IgD-negative memory B cell (primary cell): Measurements from ENCODE around the gene BCAT1. TPM values are rescaled to one million over a fixed set of nuclear protein-coding genes. Genes with fewer than 3 reads are reported as not detected.
A peak's percentile ranks its signal among the peaks of the same experiment; 100 is the strongest.

ENCODE experiments used
- H3K27ac Mint-ChIP-seq, 3 donors: one replicate each; pipeline ENCODE4 v1.8.0; 2020 to 2022; ENCODE audit warnings: mild to moderate bottlenecking in 3 of 3, mixed read lengths in 3 of 3, moderate library complexity in 1 of 3
- H3K27me3 Mint-ChIP-seq: one replicate; pipeline ENCODE4 v1.8.0; 2021; ENCODE audit warnings: mixed read lengths
- H3K36me3 Mint-ChIP-seq: one replicate; pipeline ENCODE4 v1.8.0; 2020; ENCODE audit warnings: mild to moderate bottlenecking, mixed read lengths
- H3K4me1 Mint-ChIP-seq, 3 donors: one replicate each; pipeline ENCODE4 v1.8.0; 2020 to 2022; ENCODE audit warnings: mixed read lengths in 3 of 3, mild to moderate bottlenecking in 1 of 3
- H3K4me3 Mint-ChIP-seq, 4 donors: one replicate each; pipeline ENCODE4 v1.8.0; 2020 to 2022; ENCODE audit warnings: mild to moderate bottlenecking in 4 of 4, mixed read lengths in 4 of 4, moderate library complexity in 3 of 4
- H3K9me3 Mint-ChIP-seq, 3 donors: one replicate each; pipeline ENCODE4 v1.8.0; 2020 to 2021; ENCODE audit warnings: mixed read lengths in 3 of 3, mild to moderate bottlenecking in 1 of 3
- polyA plus RNA-seq: library from polyadenylated mRNA; unstranded; fragments of 300-500 nt; fragmentation: Illumina TruSeq; gene quantifications from one replicate; pipeline ENCODE4 v1.2.3, GENCODE V29; 2021

BCAT1 gene, protein sequence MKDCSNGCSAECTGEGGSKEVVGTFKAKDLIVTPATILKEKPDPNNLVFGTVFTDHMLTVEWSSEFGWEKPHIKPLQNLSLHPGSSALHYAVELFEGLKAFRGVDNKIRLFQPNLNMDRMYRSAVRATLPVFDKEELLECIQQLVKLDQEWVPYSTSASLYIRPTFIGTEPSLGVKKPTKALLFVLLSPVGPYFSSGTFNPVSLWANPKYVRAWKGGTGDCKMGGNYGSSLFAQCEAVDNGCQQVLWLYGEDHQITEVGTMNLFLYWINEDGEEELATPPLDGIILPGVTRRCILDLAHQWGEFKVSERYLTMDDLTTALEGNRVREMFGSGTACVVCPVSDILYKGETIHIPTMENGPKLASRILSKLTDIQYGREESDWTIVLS
- 11.5 TPM for polyA plus RNA-seq

GRCh38 chr12:24948757-24949722 is at the start of gene BCAT1:
TSS of gene BCAT1 (minus strand) at chr12:24949101. CDS start at chr12:24948932, 169 bp downstream.
- H3K36me3 Mint-ChIP-seq, result no peaks in the 10 kb centered on the region
- peaks cover 42 to 63% (median 48%) of the 10 kb centered on the region in 3 donors for H3K4me1 Mint-ChIP-seq
- peaks cover 39% of the 10 kb centered on the region for H3K27me3 Mint-ChIP-seq
- peak within 1 kb of the TSS; percentile 91 to 99 (median 95) for H3K4me3 Mint-ChIP-seq
- peak within 1 kb of the TSS; percentile 74 to 85 (median 83) for H3K27ac Mint-ChIP-seq
- no peaks in the 10 kb centered on the region for H3K9me3 Mint-ChIP-seq

DNA sequence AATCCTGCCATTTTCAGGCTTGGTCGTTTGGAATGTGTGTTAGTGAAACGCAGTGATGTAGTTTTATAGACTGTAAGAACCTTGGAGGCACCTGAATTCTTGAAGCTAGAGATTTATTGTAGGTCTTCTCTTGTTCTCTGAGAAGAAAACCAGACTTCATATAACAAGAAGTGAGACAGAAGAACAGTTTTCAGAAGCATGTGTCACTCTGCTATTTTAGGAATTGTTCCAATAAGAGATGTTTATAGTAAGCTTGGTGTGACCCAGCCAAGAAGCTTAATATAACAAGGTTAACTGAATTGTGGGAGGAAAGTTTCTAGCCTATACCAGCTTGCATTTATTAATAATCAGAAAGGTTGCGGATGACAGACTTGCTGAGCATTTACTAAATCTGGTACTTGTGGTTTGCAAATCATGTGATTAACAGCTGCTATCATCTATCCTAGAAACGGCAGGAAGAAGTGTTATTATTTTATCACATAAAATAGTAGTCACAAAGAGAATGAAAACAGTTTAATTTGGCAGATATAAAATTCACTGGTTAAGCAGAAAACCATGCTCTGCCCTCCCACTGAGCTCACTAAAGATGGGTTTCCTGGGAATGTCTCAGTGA is 49.2 kb upstream of the BCAT1 start:
- peak overlapping the region; percentile 14 to 94 (median 86) for H3K27ac Mint-ChIP-seq
- peaks cover 41 to 58% (median 51%) of the 10 kb centered on the region in 3 donors for H3K4me1 Mint-ChIP-seq

DNA sequence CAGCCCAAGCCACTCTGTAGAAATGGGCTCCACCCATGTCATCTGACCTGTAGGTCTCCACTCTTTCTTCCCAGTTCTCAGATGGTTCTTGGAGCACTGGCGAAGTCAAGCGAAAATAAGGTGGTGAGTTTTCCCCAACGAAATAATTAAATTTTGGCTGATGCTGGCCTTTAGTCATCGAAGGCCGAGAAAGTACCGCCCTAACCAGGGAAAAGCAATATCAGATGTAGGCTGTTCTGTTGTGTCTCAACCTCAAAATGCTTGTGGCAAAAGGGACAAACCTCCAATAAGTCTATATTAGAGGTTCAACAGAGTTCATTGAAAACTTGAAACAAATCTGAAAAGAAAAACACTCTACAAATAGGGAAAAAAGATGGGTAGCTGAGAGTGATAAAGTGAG is 48.6 kb upstream of the BCAT1 start:
- no peaks in the 10 kb centered on the region for H3K36me3 Mint-ChIP-seq
- H3K27ac Mint-ChIP-seq, result peak overlapping the region; percentile 14 to 94 (median 86)
- no peaks in the 10 kb centered on the region for H3K9me3 Mint-ChIP-seq
- H3K4me1 Mint-ChIP-seq, result peaks cover 41 to 58% (median 51%) of the 10 kb centered on the region in 3 donors
- peaks cover 1% of the 10 kb centered on the region for H3K27me3 Mint-ChIP-seq
- H3K4me3 Mint-ChIP-seq, result peak overlapping the region; percentile 69 to 94 (median 82)

More for the DNA sequence above, 49.2 kb upstream of the BCAT1 start:
- Mint-ChIP-seq H3K4me3 (peak overlapping the region; percentile 69 to 94 (median 82)), H3K9me3 (no peaks in the 10 kb centered on the region), H3K27me3 (peaks cover 1% of the 10 kb centered on the region), H3K36me3 (no peaks in the 10 kb centered on the region)

- peaks cover 41 to 58% (median 51%) of the 10 kb centered on the region in 3 donors for H3K4me1 Mint-ChIP-seq
- no peaks in the 10 kb centered on the region for H3K36me3 Mint-ChIP-seq
- peak overlapping the region; percentile 72 to 88 (median 78) for H3K4me3 Mint-ChIP-seq
- peaks cover 1% of the 10 kb centered on the region for H3K27me3 Mint-ChIP-seq
- peak overlapping the region; percentile 60 to 86 (median 78) for H3K27ac Mint-ChIP-seq
- no peaks in the 10 kb centered on the region for H3K9me3 Mint-ChIP-seq
Measured at GRCh38 chr12:24996820-24997219, 47.9 kb upstream of the BCAT1 start.

DNA sequence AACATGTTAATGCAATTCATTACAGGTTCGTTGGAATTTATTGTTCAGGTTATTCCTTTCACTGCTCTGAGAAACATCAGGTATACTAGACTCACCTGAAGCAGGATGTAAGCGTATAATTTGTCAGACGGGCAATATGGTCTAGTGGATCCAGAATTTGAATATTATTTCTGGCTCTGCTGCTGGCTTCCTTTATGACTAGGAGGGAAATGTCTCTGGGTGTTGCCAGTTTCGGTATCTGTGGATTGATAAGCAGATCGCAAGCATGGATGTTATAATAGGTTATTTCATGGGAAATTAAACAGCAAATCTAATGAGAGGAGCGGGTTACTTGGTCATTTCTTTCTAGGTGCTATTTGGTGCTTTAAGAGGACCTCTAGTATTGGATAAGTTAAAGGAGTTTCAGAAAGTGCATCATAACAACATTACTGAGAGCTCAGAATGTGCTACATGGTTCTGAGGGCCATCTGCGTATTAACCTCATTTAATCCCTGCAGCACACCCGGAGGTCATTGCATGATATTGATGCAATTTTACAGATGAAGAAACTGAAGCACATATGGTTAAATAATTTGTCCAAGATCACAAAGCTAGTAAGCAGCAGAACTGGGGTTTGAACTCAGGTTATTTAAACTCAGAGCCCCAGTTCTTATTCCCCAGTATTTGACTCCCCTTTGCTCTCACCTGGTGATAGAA is 47.3 kb upstream of the BCAT1 start:
- H3K27me3 Mint-ChIP-seq, result no peaks in the 10 kb centered on the region
- peak overlapping the region; percentile 60 to 74 (median 67) for H3K27ac Mint-ChIP-seq
- no peaks in the 10 kb centered on the region for H3K36me3 Mint-ChIP-seq
- H3K4me1 Mint-ChIP-seq, result peaks cover 43 to 58% (median 54%) of the 10 kb centered on the region in 3 donors
- no peaks in the 10 kb centered on the region for H3K9me3 Mint-ChIP-seq
- peak overlapping the region; percentile 62 to 80 (median 75) for H3K4me3 Mint-ChIP-seq

DNA sequence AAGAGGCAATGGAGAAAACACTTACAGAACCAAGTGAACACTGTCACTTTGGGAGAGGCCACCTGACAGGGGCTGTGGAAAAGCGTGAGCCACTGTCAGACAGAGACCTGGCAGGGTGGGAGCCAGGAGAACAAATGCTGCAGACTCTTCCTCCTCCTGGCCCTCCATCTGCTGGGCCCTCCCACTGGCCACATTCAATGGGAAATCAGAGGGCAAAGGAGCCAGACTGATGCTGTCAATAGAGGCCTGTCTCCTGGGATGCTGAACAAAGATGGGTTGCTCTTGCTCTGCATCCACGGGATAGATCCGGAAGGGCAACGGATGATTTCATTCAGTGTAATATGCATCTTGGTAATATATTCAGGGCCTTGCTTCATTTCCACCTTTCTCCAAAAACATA is 44.9 kb upstream of the BCAT1 start:
- Mint-ChIP-seq H3K4me3 (peak overlapping the region in 2 of 4 donors; percentile 30 to 80), H3K9me3 (no peaks in the 10 kb centered on the region), H3K27me3 (no peaks in the 10 kb centered on the region), H3K4me1 (peaks cover 34 to 41% (median 40%) of the 10 kb centered on the region in 3 donors), H3K27ac (no peak overlapping the region), H3K36me3 (no peaks in the 10 kb centered on the region)

DNA sequence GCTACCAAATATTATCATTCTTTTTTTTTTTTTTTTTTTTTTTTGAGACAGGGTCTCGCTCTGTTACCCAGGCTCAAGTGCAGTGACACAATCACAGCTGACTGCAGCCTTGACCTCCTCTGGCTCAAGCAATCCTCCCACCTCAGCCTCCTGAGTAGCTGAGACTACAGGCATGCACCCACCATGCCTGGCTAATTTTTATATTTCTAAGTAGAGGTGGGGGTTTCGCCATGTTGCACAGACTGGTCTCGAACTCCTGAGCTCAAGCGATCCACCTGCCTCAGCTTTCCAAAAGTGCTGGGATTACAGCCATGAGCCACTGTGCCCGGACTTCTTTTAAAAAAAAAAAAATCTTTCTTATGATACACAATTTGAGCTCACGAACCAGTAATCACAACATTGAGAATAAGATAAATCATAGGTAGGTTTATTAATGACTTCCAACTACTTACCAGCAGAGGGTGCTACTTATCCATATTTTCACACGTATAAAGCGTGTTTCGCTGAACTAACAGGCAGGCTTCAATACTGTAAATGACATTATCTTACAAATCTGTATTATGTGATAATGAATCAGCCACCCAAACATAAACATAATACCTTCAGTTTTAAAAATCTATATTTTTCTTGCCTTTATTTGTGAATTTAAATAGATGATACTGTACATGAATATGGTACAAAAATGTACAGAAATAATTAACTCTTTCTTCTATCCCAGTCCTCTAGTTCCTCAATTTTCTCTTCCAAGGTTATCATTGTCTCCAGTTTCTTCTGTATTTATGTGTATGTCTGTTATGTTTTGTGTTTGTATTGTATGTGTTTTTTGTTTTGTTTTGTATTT is 42.5 kb upstream of the BCAT1 start:
- Mint-ChIP-seq H3K27me3 (no peaks in the 10 kb centered on the region), H3K4me3 (peak overlapping the region in 2 of 4 donors; percentile 46 to 61), H3K27ac (no peak overlapping the region), H3K36me3 (no peaks in the 10 kb centered on the region), H3K9me3 (no peaks in the 10 kb centered on the region), H3K4me1 (peaks cover 18 to 24% (median 19%) of the 10 kb centered on the region in 3 donors)

- Mint-ChIP-seq H3K4me3 (no peak overlapping the region), H3K9me3 (peaks cover 0 to 1% (median 0%) of the 10 kb centered on the region in 3 donors), H3K27me3 (no peaks in the 10 kb centered on the region), H3K4me1 (peaks cover 7 to 11% (median 7%) of the 10 kb centered on the region in 3 donors), H3K36me3 (no peaks in the 10 kb centered on the region), H3K27ac (no peak overlapping the region)
Measured at GRCh38 chr12:24989216-24989615, 40.3 kb upstream of the BCAT1 start.

GRCh38 chr12:24982250-24982649 is 33.3 kb upstream of the BCAT1 start:
- Mint-ChIP-seq H3K36me3 (no peaks in the 10 kb centered on the region), H3K27me3 (no peaks in the 10 kb centered on the region), H3K9me3 (peaks cover 6 to 14% (median 10%) of the 10 kb centered on the region in 3 donors), H3K4me3 (no peak overlapping the region), H3K4me1 (peaks cover 0 to 5% (median 2%) of the 10 kb centered on the region in 3 donors), H3K27ac (no peak overlapping the region)

DNA sequence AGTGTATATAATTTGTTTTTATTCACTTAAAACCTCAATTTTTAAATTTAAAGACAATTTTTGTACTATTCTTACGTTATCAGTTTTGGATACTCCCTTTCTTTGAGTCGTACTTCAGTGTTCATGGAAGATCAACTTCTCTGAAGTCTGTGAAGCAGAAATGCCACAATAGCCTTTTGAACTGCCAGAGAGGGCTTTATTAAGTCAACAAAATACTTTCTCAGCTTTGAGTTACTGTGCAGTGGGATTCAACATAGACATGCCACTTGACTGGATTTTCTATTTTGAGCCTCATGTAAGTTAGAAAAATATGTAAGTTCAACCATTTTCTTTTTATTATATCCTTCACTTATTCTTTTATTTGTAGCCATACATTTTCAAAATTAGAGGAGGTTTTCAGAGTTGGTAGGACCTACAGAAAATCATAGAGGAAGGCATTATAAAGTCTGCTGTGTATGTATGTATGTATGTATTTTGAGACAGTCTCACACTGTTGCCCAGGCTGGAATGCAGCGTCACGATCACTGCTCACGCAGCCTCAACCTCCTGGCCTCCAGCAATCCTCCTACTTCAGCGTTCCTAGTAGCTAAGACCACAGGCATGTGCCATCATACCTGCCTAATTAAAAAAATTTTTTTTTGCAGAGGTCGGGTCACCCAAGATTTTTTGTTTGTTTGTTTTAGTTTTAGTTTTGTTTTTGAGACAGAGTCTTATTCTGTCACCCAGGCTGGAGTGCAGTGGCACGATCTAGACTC is 31.3 kb upstream of the BCAT1 start:
- no peak overlapping the region for H3K27ac Mint-ChIP-seq
- H3K27me3 Mint-ChIP-seq, result no peaks in the 10 kb centered on the region
- H3K9me3 Mint-ChIP-seq, result peaks cover 6 to 14% (median 10%) of the 10 kb centered on the region in 3 donors
- H3K4me3 Mint-ChIP-seq, result no peak overlapping the region
- H3K4me1 Mint-ChIP-seq, result peaks cover 0 to 6% (median 5%) of the 10 kb centered on the region in 3 donors
- no peaks in the 10 kb centered on the region for H3K36me3 Mint-ChIP-seq

DNA sequence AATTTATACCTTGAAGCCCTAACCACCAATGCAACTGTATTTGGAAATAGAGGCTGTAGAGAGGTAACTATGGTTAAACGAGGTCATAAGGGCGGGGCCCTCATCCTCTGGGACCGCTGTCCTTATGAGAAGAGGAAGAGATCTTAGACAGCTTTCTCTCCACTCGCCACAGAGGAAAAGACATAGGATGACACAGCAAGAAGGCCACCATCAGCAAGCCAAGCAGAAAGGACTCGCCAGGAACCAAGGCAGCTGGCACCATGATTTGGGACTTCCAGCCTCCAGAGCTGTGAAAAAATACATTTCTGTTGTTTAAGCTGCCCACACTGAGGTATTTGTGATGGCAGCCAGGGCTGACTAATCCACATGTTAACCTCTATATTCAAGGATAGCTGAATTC is 30.4 kb upstream of the BCAT1 start:
- Mint-ChIP-seq H3K27me3 (no peaks in the 10 kb centered on the region), H3K4me3 (no peak overlapping the region), H3K9me3 (peaks cover 6 to 14% (median 10%) of the 10 kb centered on the region in 3 donors), H3K36me3 (no peaks in the 10 kb centered on the region), H3K27ac (no peak overlapping the region), H3K4me1 (peaks cover 0 to 6% (median 5%) of the 10 kb centered on the region in 3 donors)

DNA sequence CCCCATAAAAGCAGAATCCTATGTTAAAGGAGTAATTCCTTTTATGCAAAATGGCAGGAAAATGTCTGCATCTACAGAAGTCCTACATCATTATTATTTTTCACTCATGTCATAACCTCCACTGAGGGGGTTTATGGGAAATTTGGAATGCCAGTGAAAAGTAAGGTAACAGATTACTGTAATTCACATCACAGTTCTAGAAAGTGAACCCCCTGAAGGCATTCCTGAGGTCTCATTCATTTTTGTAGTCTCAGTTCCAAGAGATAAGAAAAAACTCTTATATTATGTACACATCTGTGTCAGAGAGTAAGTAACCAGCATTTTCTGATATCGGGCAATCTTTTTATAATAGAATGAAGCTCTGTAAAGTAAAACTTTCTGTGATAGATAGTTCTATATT is 28.8 kb upstream of the BCAT1 start:
- Mint-ChIP-seq H3K4me3 (no peak overlapping the region), H3K9me3 (peaks cover 5 to 19% (median 6%) of the 10 kb centered on the region in 3 donors), H3K4me1 (peaks cover 0 to 6% (median 5%) of the 10 kb centered on the region in 3 donors), H3K36me3 (no peaks in the 10 kb centered on the region), H3K27me3 (no peaks in the 10 kb centered on the region), H3K27ac (no peak overlapping the region)

DNA sequence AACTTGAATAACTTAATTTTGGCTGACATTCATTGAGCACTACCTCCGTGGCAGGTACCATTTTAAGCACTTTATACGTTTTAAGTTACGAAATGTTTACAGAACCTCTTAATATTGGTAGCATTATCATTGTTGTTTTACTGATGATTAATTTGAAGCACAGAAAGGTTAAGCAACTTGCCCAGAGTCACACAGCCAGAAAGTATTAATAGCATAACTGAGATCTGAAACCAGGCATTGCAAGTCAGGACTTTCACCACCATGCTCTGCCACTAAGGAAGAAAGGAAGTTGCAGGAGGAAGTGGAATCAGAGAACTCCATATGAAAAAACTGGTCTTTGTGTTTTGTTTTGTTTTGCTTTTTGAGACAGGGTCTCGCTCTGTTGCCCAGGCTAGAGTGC is 28.2 kb upstream of the BCAT1 start:
- Mint-ChIP-seq H3K27ac (peak overlapping the region in 1 of 3 donors; percentile 58), H3K4me3 (no peak overlapping the region), H3K27me3 (no peaks in the 10 kb centered on the region), H3K36me3 (no peaks in the 10 kb centered on the region), H3K4me1 (peaks cover 0 to 6% (median 5%) of the 10 kb centered on the region in 3 donors), H3K9me3 (peaks cover 0 to 12% (median 1%) of the 10 kb centered on the region in 3 donors)
